ENCODE data around the gene USP17L19. TPM values are rescaled to one million over a fixed set of nuclear protein-coding genes. Genes with fewer than 3 reads are reported as not detected.
"Not testable (repeated sequence)": the region's sequence is repeated elsewhere in the genome, so short reads cannot be mapped to it uniquely, and the experiment has no call there.

USP17L19 gene
- total RNA-seq: not detected

GRCh38 chr4:9253078-9253477 lies at the start of gene USP17L19:
Gene USP17L19, plus strand, starts transcription at chr4:9253378. Its CDS starts 0 bp downstream, at chr4:9253378.
- DNase-seq; H3K27me3 Mint-ChIP-seq (ENCODE audit: low read depth); ATAC-seq; H3K4me1 Mint-ChIP-seq (ENCODE audit: low read depth); H3K9me3 Mint-ChIP-seq; H3K4me3 Mint-ChIP-seq; H3K36me3 Mint-ChIP-seq (ENCODE audit: insufficient read depth): not testable (repeated sequence)

GRCh38 chr4:9210357-9210756 lies 42.8 kb upstream of the USP17L19 start, which contains the start of gene USP17L10:
Gene USP17L10, plus strand, starts transcription at chr4:9210657. Its CDS starts 0 bp downstream, at chr4:9210657.
- H3K4me1 Mint-ChIP-seq (ENCODE audit: low read depth); H3K36me3 Mint-ChIP-seq (ENCODE audit: insufficient read depth); H3K27me3 Mint-ChIP-seq (ENCODE audit: low read depth); H3K9me3 Mint-ChIP-seq; ATAC-seq; DNase-seq; H3K4me3 Mint-ChIP-seq: not testable (repeated sequence)

- H3K4me3 Mint-ChIP-seq; H3K27me3 Mint-ChIP-seq (ENCODE audit: low read depth); H3K4me1 Mint-ChIP-seq (ENCODE audit: low read depth); H3K36me3 Mint-ChIP-seq (ENCODE audit: insufficient read depth); ATAC-seq; DNase-seq; H3K9me3 Mint-ChIP-seq: not testable (repeated sequence)
Observed at GRCh38 chr4:9214701-9215100, 38.5 kb upstream of the USP17L19 start.

- not testable (repeated sequence) for H3K4me3 Mint-ChIP-seq; H3K36me3 Mint-ChIP-seq (ENCODE audit: insufficient read depth); H3K9me3 Mint-ChIP-seq; DNase-seq; ATAC-seq; H3K4me1 Mint-ChIP-seq (ENCODE audit: low read depth); H3K27me3 Mint-ChIP-seq (ENCODE audit: low read depth)
Observed at GRCh38 chr4:9215105-9215504, 38.1 kb upstream of the USP17L19 start, which contains the start of gene USP17L11. Gene USP17L11, plus strand, starts transcription at chr4:9215405. Its CDS starts 0 bp downstream, at chr4:9215405.

- DNase-seq; H3K4me1 Mint-ChIP-seq (ENCODE audit: low read depth); H3K4me3 Mint-ChIP-seq: not testable (repeated sequence)
Observed at GRCh38 chr4:9219852-9220251, 33.3 kb upstream of the USP17L19 start, which contains the start of gene USP17L12. Gene USP17L12, plus strand, starts transcription at chr4:9220152. Its CDS starts 0 bp downstream, at chr4:9220152.

GRCh38 chr4:9224596-9224995 lies 28.6 kb upstream of the USP17L19 start, which contains the start of gene USP17L13:
Gene USP17L13, plus strand, starts transcription at chr4:9224896. Its CDS starts 0 bp downstream, at chr4:9224896.
- not testable (repeated sequence) for H3K9me3 Mint-ChIP-seq; DNase-seq; H3K4me3 Mint-ChIP-seq; H3K27me3 Mint-ChIP-seq (ENCODE audit: low read depth); H3K36me3 Mint-ChIP-seq (ENCODE audit: insufficient read depth); ATAC-seq; H3K4me1 Mint-ChIP-seq (ENCODE audit: low read depth)

More at GRCh38 chr4:9219852-9220251, 33.3 kb upstream of the USP17L19 start, which contains the start of gene USP17L12:
- H3K27me3 Mint-ChIP-seq (ENCODE audit: low read depth); H3K9me3 Mint-ChIP-seq; ATAC-seq; H3K36me3 Mint-ChIP-seq (ENCODE audit: insufficient read depth): not testable (repeated sequence)

GRCh38 chr4:9230249-9230648 lies 22.9 kb upstream of the USP17L19 start:
- not testable (repeated sequence) for H3K27me3 Mint-ChIP-seq (ENCODE audit: low read depth); H3K36me3 Mint-ChIP-seq (ENCODE audit: insufficient read depth); H3K4me1 Mint-ChIP-seq (ENCODE audit: low read depth); DNase-seq; ATAC-seq; H3K4me3 Mint-ChIP-seq; H3K9me3 Mint-ChIP-seq

GRCh38 chr4:9234085-9234484 lies 19.1 kb upstream of the USP17L19 start, which contains the start of gene USP17L15:
Gene USP17L15, plus strand, starts transcription at chr4:9234385. Its CDS starts 0 bp downstream, at chr4:9234385.
- DNase-seq; H3K36me3 Mint-ChIP-seq (ENCODE audit: insufficient read depth); H3K27me3 Mint-ChIP-seq (ENCODE audit: low read depth); H3K9me3 Mint-ChIP-seq; H3K4me3 Mint-ChIP-seq; ATAC-seq; H3K4me1 Mint-ChIP-seq (ENCODE audit: low read depth): not testable (repeated sequence)

GRCh38 chr4:9238461-9238860 lies 14.7 kb upstream of the USP17L19 start:
- not testable (repeated sequence) for H3K4me3 Mint-ChIP-seq; ATAC-seq; H3K36me3 Mint-ChIP-seq (ENCODE audit: insufficient read depth); H3K9me3 Mint-ChIP-seq; DNase-seq; H3K27me3 Mint-ChIP-seq (ENCODE audit: low read depth); H3K4me1 Mint-ChIP-seq (ENCODE audit: low read depth)

- not testable (repeated sequence) for H3K4me1 Mint-ChIP-seq (ENCODE audit: low read depth); H3K36me3 Mint-ChIP-seq (ENCODE audit: insufficient read depth); H3K4me3 Mint-ChIP-seq; H3K27me3 Mint-ChIP-seq (ENCODE audit: low read depth); DNase-seq; ATAC-seq; H3K9me3 Mint-ChIP-seq
Observed at GRCh38 chr4:9243579-9243978, 9.6 kb upstream of the USP17L19 start, which contains the start of gene USP17L17. Gene USP17L17, plus strand, starts transcription at chr4:9243879. Its CDS starts 0 bp downstream, at chr4:9243879.

- not testable (repeated sequence) for H3K36me3 Mint-ChIP-seq (ENCODE audit: insufficient read depth); H3K4me3 Mint-ChIP-seq; H3K4me1 Mint-ChIP-seq (ENCODE audit: low read depth); H3K9me3 Mint-ChIP-seq; H3K27me3 Mint-ChIP-seq (ENCODE audit: low read depth); ATAC-seq
- DNase-seq: peak; percentile 6
Observed at GRCh38 chr4:9247953-9248680, 5.1 kb upstream of the USP17L19 start, which contains the start of gene USP17L18. Gene USP17L18, plus strand, starts transcription at chr4:9248630. Its CDS starts 0 bp downstream, at chr4:9248630.

- not testable (repeated sequence) for H3K4me1 Mint-ChIP-seq (ENCODE audit: low read depth); H3K27me3 Mint-ChIP-seq (ENCODE audit: low read depth); ATAC-seq
Observed at GRCh38 chr4:9257824-9258223, 4.6 kb downstream of the USP17L19 start, which contains the start of gene USP17L20. Gene USP17L20, plus strand, starts transcription at chr4:9258124. Its CDS starts 0 bp downstream, at chr4:9258124.

GRCh38 chr4:9262572-9262971 lies 9.4 kb downstream of the USP17L19 start, which contains the start of gene USP17L21:
Gene USP17L21, plus strand, starts transcription at chr4:9262872. Its CDS starts 0 bp downstream, at chr4:9262872.
- not testable (repeated sequence) for DNase-seq; ATAC-seq; H3K4me1 Mint-ChIP-seq (ENCODE audit: low read depth)

More at GRCh38 chr4:9257824-9258223, 4.6 kb downstream of the USP17L19 start, which contains the start of gene USP17L20:
- H3K4me3 Mint-ChIP-seq; H3K36me3 Mint-ChIP-seq (ENCODE audit: insufficient read depth); H3K9me3 Mint-ChIP-seq; DNase-seq: not testable (repeated sequence)

GRCh38 chr4:9267319-9267718 lies 14.1 kb downstream of the USP17L19 start, which contains the start of gene USP17L22:
Gene USP17L22, plus strand, starts transcription at chr4:9267619. Its CDS starts 0 bp downstream, at chr4:9267619.
- not testable (repeated sequence) for H3K9me3 Mint-ChIP-seq; H3K36me3 Mint-ChIP-seq (ENCODE audit: insufficient read depth); H3K27me3 Mint-ChIP-seq (ENCODE audit: low read depth); DNase-seq; H3K4me3 Mint-ChIP-seq; H3K4me1 Mint-ChIP-seq (ENCODE audit: low read depth); ATAC-seq

More at GRCh38 chr4:9262572-9262971, 9.4 kb downstream of the USP17L19 start, which contains the start of gene USP17L21:
- not testable (repeated sequence) for H3K36me3 Mint-ChIP-seq (ENCODE audit: insufficient read depth); H3K9me3 Mint-ChIP-seq; H3K27me3 Mint-ChIP-seq (ENCODE audit: low read depth); H3K4me3 Mint-ChIP-seq
